ENCODE measurements around the gene MTFR1L. TPM values are rescaled to one million over a fixed set of nuclear protein-coding genes. Genes with fewer than 3 reads are reported as not detected.

MTFR1L gene
- polyA plus RNA-seq, 1 experiment: 93.7 TPM

- Histone ChIP-seq H3K4me3 (ENCODE audit: low read depth, low read length) (no peak overlapping the region), H3K36me3 (ENCODE audit: control insufficient read depth, insufficient read depth, low read length) (no peaks in the 10 kb centered on the region), H3K27me3 (ENCODE audit: control insufficient read depth, insufficient read depth, low read length) (no peaks in the 10 kb centered on the region)
- no peak for DNase-seq (ENCODE audit: low read depth)
- TF ChIP-seq CTCF (IDR thresholded peaks at IDR 0.05; ENCODE audit: insufficient read depth, low read depth, low read length): no peak
- CTCF ChIA-PET: no interaction called here
- POLR2A ChIA-PET: interaction anchor here (0.6 kb wide), 1 partner anchor 19 kb away, joined by 6 read pairs; no protein-coding TSS in a partner anchor
Observed at GRCh38 chr1:25856856-25857255, 37.1 kb downstream of the MTFR1L start.

GRCh38 chr1:25858494-25858893, 38.7 kb downstream of the MTFR1L start:
- peaks cover 8% of the 10 kb centered on the region for H3K36me3 ChIP-seq (ENCODE audit: control insufficient read depth, insufficient read depth, low read length)
- no peak for DNase-seq (ENCODE audit: low read depth)
- ChIA-PET POLR2A (no interaction called here), CTCF (no interaction called here)
- peak overlapping the region; percentile 73 for H3K4me3 ChIP-seq (ENCODE audit: low read depth, low read length)
- no peaks in the 10 kb centered on the region for H3K27me3 ChIP-seq (ENCODE audit: control insufficient read depth, insufficient read depth, low read length)
- no peak for TF ChIP-seq CTCF (IDR thresholded peaks at IDR 0.05; ENCODE audit: insufficient read depth, low read depth, low read length)

- H3K27me3 ChIP-seq (ENCODE audit: control insufficient read depth, insufficient read depth, low read length): no peaks in the 10 kb centered on the region
- ChIA-PET POLR2A (no interaction called here), CTCF (no interaction called here)
- H3K4me3 ChIP-seq (ENCODE audit: low read depth, low read length): peak within 1 kb of the TSS; percentile 73
- DNase-seq (ENCODE audit: low read depth): peak; percentile 34
- peaks cover 8% of the 10 kb centered on the region for H3K36me3 ChIP-seq (ENCODE audit: control insufficient read depth, insufficient read depth, low read length)
- TF ChIP-seq CTCF (IDR thresholded peaks at IDR 0.05; ENCODE audit: insufficient read depth, low read depth, low read length): no peak
Observed at GRCh38 chr1:25858906-25859789, 39.4 kb downstream of the MTFR1L start, which contains the start of gene AUNIP. Gene AUNIP (minus strand): TSS chr1:25859457. CDS start chr1:25859357, 100 bp downstream.

GRCh38 chr1:25861316-25862286, 41.8 kb downstream of the MTFR1L start:
- Histone ChIP-seq H3K4me3 (ENCODE audit: low read depth, low read length) (no peak overlapping the region), H3K27me3 (ENCODE audit: control insufficient read depth, insufficient read depth, low read length) (no peaks in the 10 kb centered on the region), H3K36me3 (ENCODE audit: control insufficient read depth, insufficient read depth, low read length) (peaks cover 8% of the 10 kb centered on the region)
- POLR2A ChIA-PET: no interaction called here
- CTCF ChIA-PET: interaction anchor here (1.8 kb wide), 1 partner anchor 34 kb away, joined by 4 read pairs; no protein-coding TSS in a partner anchor
- no peak for DNase-seq (ENCODE audit: low read depth)
- no peak for TF ChIP-seq CTCF (IDR thresholded peaks at IDR 0.05; ENCODE audit: insufficient read depth, low read depth, low read length)

Data from BJ (cell line).